ENCODE measurements around the gene OSBPL7.

The OSBPL7 gene

DNA sequence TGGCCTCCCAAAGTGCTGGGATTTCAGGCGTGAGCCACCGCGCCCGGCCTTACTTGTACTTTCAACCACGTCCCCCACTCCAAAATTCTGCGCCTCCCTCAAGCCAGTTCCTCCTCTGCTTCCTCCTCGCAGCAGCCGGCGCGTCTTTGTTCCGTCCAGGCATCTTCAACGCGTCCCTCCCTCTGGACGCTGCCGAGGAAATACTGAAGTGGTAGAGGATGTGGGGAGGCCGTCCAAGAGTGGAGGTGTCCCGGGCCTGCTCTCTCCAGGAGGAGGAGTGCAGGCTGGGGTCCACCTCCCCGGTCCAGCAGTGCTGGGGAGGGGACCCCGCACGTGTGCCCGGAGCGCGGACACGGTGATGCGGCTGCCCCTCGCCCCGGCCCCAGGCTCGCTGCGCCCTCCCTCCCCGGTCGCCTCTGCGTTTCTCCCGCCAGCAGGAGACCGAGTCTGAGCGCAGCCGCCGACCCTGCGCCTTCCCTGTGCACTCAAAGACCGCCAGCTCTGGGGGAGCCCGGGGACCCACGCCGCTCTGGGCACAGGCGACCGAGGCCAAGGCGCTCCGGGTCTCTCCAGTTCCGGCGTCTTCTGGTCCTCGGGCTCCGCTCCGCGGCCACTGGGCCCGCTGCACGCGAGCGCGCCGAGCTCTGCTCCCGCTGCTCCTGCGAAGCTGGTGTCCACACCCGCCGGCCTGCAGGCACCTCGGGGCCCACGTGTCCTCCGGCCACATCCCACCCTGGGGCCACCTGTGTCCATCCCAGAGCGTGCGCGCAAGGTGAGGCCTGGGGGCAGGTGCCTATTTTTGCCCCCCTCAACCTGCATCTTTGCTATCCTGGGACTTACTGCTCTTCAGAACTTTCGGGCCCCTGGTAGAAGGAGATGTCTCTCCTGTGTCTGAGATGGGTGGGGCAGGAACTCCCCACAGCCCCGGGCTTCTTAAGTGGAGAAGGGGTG lies 31.7 kb downstream of the OSBPL7 start (continued):
- TF ChIP-seq, protein P1, sequence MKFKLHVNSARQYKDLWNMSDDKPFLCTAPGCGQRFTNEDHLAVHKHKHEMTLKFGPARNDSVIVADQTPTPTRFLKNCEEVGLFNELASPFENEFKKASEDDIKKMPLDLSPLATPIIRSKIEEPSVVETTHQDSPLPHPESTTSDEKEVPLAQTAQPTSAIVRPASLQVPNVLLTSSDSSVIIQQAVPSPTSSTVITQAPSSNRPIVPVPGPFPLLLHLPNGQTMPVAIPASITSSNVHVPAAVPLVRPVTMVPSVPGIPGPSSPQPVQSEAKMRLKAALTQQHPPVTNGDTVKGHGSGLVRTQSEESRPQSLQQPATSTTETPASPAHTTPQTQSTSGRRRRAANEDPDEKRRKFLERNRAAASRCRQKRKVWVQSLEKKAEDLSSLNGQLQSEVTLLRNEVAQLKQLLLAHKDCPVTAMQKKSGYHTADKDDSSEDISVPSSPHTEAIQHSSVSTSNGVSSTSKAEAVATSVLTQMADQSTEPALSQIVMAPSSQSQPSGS (tag by site-specific recombination; IDR thresholded peaks at IDR 0.05; ENCODE audit: low read depth), result no peak
- TF ChIP-seq SALL2 (tag by site-specific recombination; IDR thresholded peaks at IDR 0.05; ENCODE audit: borderline replicate concordance) (no peak), ZNF221 (tag by site-specific recombination; IDR thresholded peaks at IDR 0.05; ENCODE audit: borderline replicate concordance) (no peak), ZNF16 (tag by site-specific recombination; IDR thresholded peaks at IDR 0.05; ENCODE audit: low read depth) (no peak), ZNF2 (tag by site-specific recombination; IDR thresholded peaks at IDR 0.05) (0 out of 2 replicates have a peak, but pooled peaks have one; percentile 36), ZNF623 (tag by site-specific recombination; IDR thresholded peaks at IDR 0.05) (no peak), ZNF302 (tag by site-specific recombination; IDR thresholded peaks at IDR 0.05; ENCODE audit: low read depth) (no peak), ZNF677 (tag by site-specific recombination; IDR thresholded peaks at IDR 0.05) (no peak), HOXA7 (CRISPR knock-in tag; IDR thresholded peaks at IDR 0.05; ENCODE audit: borderline replicate concordance) (no peak), ZNF292 (tag by site-specific recombination; IDR thresholded peaks at IDR 0.05; ENCODE audit: borderline replicate concordance, low read depth) (no peak), ZNF184 (tag by site-specific recombination; IDR thresholded peaks at IDR 0.05) (no peak), ZFP3 (tag by site-specific recombination; IDR thresholded peaks at IDR 0.05; ENCODE audit: low read depth) (no peak), ZIC2 (tag by site-specific recombination; IDR thresholded peaks at IDR 0.05) (peak; percentile 57; the same call in 1 of the 2 replicates), ZNF621 (tag by site-specific recombination; IDR thresholded peaks at IDR 0.05) (no peak), ZNF555 (tag by site-specific recombination; conservative IDR thresholded peaks at IDR 0.05) (no peak), ZNF747 (tag by site-specific recombination; IDR thresholded peaks at IDR 0.05) (no peak), GLI2 (tag by site-specific recombination; IDR thresholded peaks at IDR 0.05; ENCODE audit: borderline replicate concordance, low read depth) (no peak), ZNF169 (tag by site-specific recombination; IDR thresholded peaks at IDR 0.05) (no peak), PRDM1 (tag by site-specific recombination; IDR thresholded peaks at IDR 0.05) (no peak), ZFP37 (tag by site-specific recombination; IDR thresholded peaks at IDR 0.05) (0 out of 2 replicates have a peak, but pooled peaks have one; percentile 82), ZNF416 (tag by site-specific recombination; IDR thresholded peaks at IDR 0.05) (no peak), ZNF311 (tag by site-specific recombination; IDR thresholded peaks at IDR 0.05; ENCODE audit: borderline replicate concordance) (no peak)
- TF ChIP-seq, protein P2, sequence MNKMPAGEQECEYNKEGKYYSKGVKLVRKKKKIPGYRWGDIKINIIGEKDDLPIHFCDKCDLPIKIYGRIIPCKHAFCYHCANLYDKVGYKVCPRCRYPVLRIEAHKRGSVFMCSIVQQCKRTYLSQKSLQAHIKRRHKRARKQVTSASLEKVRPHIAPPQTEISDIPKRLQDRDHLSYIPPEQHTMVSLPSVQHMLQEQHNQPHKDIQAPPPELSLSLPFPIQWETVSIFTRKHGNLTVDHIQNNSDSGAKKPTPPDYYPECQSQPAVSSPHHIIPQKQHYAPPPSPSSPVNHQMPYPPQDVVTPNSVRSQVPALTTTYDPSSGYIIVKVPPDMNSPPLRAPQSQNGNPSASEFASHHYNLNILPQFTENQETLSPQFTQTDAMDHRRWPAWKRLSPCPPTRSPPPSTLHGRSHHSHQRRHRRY (tag by site-specific recombination; IDR thresholded peaks at IDR 0.05), result no peak
- TF ChIP-seq, protein P3, sequence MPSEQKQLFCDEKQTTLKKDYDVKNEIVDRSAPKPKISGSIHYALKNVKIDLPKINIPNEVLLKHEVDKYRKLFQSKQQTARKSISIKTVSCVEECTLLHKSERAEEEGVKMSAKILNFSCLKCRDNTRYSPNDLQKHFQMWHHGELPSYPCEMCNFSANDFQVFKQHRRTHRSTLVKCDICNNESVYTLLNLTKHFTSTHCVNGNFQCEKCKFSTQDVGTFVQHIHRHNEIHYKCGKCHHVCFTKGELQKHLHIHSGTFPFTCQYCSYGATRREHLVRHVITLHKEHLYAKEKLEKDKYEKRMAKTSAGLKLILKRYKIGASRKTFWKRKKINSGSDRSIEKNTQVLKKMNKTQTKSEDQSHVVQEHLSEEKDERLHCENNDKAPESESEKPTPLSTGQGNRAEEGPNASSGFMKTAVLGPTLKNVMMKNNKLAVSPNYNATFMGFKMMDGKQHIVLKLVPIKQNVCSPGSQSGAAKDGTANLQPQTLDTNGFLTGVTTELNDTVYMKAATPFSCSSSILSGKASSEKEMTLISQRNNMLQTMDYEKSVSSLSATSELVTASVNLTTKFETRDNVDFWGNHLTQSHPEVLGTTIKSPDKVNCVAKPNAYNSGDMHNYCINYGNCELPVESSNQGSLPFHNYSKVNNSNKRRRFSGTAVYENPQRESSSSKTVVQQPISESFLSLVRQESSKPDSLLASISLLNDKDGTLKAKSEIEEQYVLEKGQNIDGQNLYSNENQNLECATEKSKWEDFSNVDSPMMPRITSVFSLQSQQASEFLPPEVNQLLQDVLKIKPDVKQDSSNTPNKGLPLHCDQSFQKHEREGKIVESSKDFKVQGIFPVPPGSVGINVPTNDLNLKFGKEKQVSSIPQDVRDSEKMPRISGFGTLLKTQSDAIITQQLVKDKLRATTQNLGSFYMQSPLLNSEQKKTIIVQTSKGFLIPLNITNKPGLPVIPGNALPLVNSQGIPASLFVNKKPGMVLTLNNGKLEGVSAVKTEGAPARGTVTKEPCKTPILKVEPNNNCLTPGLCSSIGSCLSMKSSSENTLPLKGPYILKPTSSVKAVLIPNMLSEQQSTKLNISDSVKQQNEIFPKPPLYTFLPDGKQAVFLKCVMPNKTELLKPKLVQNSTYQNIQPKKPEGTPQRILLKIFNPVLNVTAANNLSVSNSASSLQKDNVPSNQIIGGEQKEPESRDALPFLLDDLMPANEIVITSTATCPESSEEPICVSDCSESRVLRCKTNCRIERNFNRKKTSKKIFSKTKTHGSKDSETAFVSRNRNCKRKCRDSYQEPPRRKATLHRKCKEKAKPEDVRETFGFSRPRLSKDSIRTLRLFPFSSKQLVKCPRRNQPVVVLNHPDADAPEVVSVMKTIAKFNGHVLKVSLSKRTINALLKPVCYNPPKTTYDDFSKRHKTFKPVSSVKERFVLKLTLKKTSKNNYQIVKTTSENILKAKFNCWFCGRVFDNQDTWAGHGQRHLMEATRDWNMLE (tag by site-specific recombination; conservative IDR thresholded peaks at IDR 0.05; ENCODE audit: low read depth), result no peak
- TF ChIP-seq, protein P4, sequence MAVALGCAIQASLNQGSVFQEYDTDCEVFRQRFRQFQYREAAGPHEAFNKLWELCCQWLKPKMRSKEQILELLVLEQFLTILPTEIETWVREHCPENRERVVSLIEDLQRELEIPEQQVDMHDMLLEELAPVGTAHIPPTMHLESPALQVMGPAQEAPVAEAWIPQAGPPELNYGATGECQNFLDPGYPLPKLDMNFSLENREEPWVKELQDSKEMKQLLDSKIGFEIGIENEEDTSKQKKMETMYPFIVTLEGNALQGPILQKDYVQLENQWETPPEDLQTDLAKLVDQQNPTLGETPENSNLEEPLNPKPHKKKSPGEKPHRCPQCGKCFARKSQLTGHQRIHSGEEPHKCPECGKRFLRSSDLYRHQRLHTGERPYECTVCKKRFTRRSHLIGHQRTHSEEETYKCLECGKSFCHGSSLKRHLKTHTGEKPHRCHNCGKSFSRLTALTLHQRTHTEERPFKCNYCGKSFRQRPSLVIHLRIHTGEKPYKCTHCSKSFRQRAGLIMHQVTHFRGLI (tag by site-specific recombination; IDR thresholded peaks at IDR 0.05), result no peak
- TF ChIP-seq, protein P5, sequence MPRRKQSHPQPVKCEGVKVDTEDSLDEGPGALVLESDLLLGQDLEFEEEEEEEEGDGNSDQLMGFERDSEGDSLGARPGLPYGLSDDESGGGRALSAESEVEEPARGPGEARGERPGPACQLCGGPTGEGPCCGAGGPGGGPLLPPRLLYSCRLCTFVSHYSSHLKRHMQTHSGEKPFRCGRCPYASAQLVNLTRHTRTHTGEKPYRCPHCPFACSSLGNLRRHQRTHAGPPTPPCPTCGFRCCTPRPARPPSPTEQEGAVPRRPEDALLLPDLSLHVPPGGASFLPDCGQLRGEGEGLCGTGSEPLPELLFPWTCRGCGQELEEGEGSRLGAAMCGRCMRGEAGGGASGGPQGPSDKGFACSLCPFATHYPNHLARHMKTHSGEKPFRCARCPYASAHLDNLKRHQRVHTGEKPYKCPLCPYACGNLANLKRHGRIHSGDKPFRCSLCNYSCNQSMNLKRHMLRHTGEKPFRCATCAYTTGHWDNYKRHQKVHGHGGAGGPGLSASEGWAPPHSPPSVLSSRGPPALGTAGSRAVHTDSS (tag by site-specific recombination; IDR thresholded peaks at IDR 0.05), result no peak
- TF ChIP-seq, protein P6, sequence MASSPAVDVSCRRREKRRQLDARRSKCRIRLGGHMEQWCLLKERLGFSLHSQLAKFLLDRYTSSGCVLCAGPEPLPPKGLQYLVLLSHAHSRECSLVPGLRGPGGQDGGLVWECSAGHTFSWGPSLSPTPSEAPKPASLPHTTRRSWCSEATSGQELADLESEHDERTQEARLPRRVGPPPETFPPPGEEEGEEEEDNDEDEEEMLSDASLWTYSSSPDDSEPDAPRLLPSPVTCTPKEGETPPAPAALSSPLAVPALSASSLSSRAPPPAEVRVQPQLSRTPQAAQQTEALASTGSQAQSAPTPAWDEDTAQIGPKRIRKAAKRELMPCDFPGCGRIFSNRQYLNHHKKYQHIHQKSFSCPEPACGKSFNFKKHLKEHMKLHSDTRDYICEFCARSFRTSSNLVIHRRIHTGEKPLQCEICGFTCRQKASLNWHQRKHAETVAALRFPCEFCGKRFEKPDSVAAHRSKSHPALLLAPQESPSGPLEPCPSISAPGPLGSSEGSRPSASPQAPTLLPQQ (tag by site-specific recombination; IDR thresholded peaks at IDR 0.05), result peak; percentile 80; the same call in 1 of the 2 replicates

Data from HEK293 (cell line).